SK-N-SH treated with all-trans-retinoic acid at 6 μM for 48 hours (cell line): ENCODE data around the gene BABAM1.
A peak's percentile ranks its signal among the peaks of the same experiment; 100 is the strongest.

Experiments used
- ATAC-seq: fragments of 200-7000 bp; cut with Tn5 transposase; 3 replicates; pipeline ENCODE4 v1.9.1; 2020; ENCODE audit warnings: mild to moderate bottlenecking, moderate library complexity
- CSDC2 ChIP-seq: fragments of 250-450 bp; sonication (Bioruptor Pico); IDR thresholded peaks from 2 replicates; pipeline ENCODE4 v1.5.0; 2020; ENCODE audit warnings: mild to moderate bottlenecking, moderate library complexity
- CSRNP3 ChIP-seq: fragments of 250-450 bp; sonication (Bioruptor Pico); IDR thresholded peaks from 2 replicates; pipeline ENCODE4 v1.5.1; 2021; ENCODE audit warnings: mild to moderate bottlenecking, moderate library complexity
- GLIS3 ChIP-seq: fragments of 250-450 bp; sonication (Bioruptor Pico); IDR thresholded peaks from 2 replicates; pipeline ENCODE4 v1.5.0; 2020; ENCODE audit warnings: mild to moderate bottlenecking, moderate library complexity
- ISL1 ChIP-seq: fragments of 250-450 bp; sonication (Bioruptor Pico); IDR thresholded peaks from 2 replicates; pipeline ENCODE4 v2.1.2; 2022; ENCODE audit warnings: mild to moderate bottlenecking, moderate library complexity
- OSR1 ChIP-seq: fragments of 250-450 bp; sonication (Bioruptor Pico); IDR thresholded peaks from 2 replicates; pipeline ENCODE4 v1.8.0; 2022; ENCODE audit warnings: moderate library complexity, mild to moderate bottlenecking, inconsistent platforms
- PATZ1 ChIP-seq: fragments of 250-450 bp; sonication (Bioruptor Pico); IDR thresholded peaks from 2 replicates; pipeline ENCODE4 v1.8.0; 2020; ENCODE audit warnings: mild to moderate bottlenecking, moderate library complexity, borderline replicate concordance
- PPARA ChIP-seq: fragments of 250-450 bp; sonication (Bioruptor Pico); IDR thresholded peaks from 2 replicates; pipeline ENCODE4 v1.5.0; 2020; ENCODE audit warnings: mild to moderate bottlenecking, borderline replicate concordance
- SNAI2 ChIP-seq: fragments of 250-450 bp; sonication (Bioruptor Pico); IDR thresholded peaks from 2 replicates; pipeline ENCODE4 v1.5.0; 2020; ENCODE audit warnings: mild to moderate bottlenecking, moderate library complexity
- TOX ChIP-seq: fragments of 250-450 bp; sonication (Bioruptor Pico); IDR thresholded peaks from 2 replicates; pipeline ENCODE4 v1.8.0; 2021; ENCODE audit warnings: mild to moderate bottlenecking, moderate library complexity, borderline replicate concordance
- TSHZ2 ChIP-seq: fragments of 250-450 bp; sonication (Bioruptor Pico); IDR thresholded peaks from 2 replicates; pipeline ENCODE4 v1.5.0; 2020; ENCODE audit warnings: mild to moderate bottlenecking, moderate library complexity
- ZFP3 ChIP-seq: fragments of 250-450 bp; sonication (Bioruptor Pico); IDR thresholded peaks from 2 replicates; pipeline ENCODE4 v1.5.0; 2020; ENCODE audit warnings: mild to moderate bottlenecking, moderate library complexity
- ZFP30 ChIP-seq: fragments of 450-650 bp; formaldehyde crosslinking; IDR thresholded peaks from 2 replicates; pipeline ENCODE4 v1.5.0; 2022; ENCODE audit warnings: mild to moderate bottlenecking, moderate library complexity
- ZNF565 ChIP-seq: fragments of 450-650 bp; formaldehyde crosslinking; conservative IDR thresholded peaks from 2 replicates; pipeline ENCODE4 v1.5.0; 2020; ENCODE audit warnings: low read depth, mild to moderate bottlenecking, moderate library complexity
- ZNF70 ChIP-seq: fragments of 450-650 bp; formaldehyde crosslinking; IDR thresholded peaks from 2 replicates; pipeline ENCODE4 v1.5.0; 2020; ENCODE audit warnings: mild to moderate bottlenecking, moderate library complexity
- ZNF8 ChIP-seq: fragments of 450-650 bp; formaldehyde crosslinking; IDR thresholded peaks from 2 replicates; pipeline ENCODE4 v1.5.0; 2020; ENCODE audit warnings: mild to moderate bottlenecking, moderate library complexity
- TF ChIP-seq, protein P1 (sequence below): fragments of 250-450 bp; sonication (Bioruptor Pico); IDR thresholded peaks from 2 replicates; pipeline ENCODE4 v1.8.0; 2021; ENCODE audit warnings: low read depth, mild to moderate bottlenecking, moderate library complexity, borderline replicate concordance
- TF ChIP-seq, protein P2 (sequence below): fragments of 250-450 bp; sonication (Bioruptor Pico); IDR thresholded peaks from 2 replicates; pipeline ENCODE4 v1.5.1; 2020; ENCODE audit warnings: low read depth, mild to moderate bottlenecking, moderate library complexity

BABAM1 gene

DNA sequence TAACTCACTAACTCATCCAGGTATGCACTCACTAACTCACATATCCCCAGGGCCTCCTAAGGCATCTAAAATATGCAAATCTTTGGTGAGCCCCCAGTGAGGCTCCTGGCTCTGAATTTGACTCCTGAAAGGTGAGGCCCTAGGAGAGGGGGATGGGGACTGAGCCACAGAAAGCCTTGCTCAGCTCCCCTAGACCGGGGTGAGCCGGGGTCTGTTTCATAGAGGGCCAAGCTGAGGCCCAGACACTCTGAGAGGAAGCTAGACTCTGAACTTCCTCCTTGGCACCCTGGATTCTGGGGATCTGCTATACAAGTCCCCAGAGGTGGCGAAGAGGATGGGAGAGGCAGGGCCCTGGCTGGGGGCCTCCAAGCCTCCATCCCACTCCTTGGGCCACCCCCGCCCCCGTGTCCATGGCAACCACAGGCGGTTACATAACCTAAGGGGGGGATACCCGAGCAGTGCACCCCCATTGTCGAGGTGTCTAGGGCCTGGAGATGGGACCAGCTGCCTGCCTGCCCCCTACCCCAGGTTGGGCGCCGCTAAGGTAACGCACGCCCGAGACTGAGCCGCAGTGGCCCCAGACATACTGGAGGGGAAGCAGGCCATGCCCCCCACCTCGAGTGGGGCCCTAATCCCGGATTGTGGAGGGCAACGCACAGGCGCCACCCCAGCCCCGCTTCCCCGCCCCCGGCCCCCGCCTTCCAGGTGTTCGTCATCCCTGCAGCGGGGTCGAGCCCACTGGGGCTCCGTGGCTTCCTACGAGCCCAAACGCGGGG lies 35.3 kb downstream of the BABAM1 start (continued):
- no peak for TF ChIP-seq ZFP3
- TF ChIP-seq PPARA (CRISPR knock-in tag) = no peak
- no peak for TF ChIP-seq CSRNP3 (CRISPR knock-in tag)
- no peak for TF ChIP-seq ZNF8 (CRISPR knock-in tag)

DNA sequence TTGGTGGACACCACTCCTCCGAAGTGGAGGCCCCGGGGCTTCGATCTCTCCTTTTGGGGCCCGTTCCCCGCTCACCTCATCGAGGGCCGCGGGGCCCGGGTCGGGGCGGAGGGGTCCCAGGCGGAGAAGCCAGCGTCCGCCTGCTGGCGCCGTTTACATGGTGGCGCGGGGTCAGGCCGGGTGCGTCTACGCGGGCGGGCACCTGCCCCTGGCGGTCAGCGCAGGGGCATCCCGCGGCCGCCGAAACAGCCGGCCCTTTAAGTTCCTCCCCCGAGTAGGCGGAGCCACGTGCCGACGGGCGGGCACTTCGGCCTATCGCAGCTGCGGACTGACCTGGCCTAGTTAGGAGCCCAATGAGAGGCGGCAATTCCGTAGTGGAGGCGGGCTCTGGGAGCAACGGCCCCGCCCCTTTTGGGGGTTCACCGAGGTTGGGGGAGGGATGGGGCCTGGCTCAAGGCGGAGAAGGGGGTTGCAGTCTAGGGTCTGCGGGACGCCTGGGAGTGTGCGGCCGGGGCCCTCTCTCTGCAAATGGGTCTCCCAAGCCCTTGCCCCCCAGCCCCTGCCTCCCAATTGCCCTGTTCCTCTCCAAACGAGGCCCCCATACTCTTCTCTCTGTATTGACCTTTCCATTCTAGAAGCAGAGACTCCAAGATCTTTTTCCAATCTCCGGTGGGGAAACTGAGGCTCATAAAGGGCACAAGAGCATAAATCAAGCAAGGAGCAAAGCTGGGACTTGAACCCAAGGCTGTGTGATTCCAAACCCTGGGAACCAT lies 36.1 kb downstream of the BABAM1 start, which contains the start of gene ABHD8:
TSS of gene ABHD8 (minus strand) at position 259 of the 773 bp plus-strand sequence. CDS start 1,809 bp downstream, outside the sequence.
- ATAC-seq = peak; percentile 86
- TF ChIP-seq ZFP3 = peak; percentile 99
- TF ChIP-seq TSHZ2 (CRISPR knock-in tag) = no peak
- TF ChIP-seq ZNF70 = 0 out of 2 replicates have a peak, but pooled peaks have one; percentile 26

DNA sequence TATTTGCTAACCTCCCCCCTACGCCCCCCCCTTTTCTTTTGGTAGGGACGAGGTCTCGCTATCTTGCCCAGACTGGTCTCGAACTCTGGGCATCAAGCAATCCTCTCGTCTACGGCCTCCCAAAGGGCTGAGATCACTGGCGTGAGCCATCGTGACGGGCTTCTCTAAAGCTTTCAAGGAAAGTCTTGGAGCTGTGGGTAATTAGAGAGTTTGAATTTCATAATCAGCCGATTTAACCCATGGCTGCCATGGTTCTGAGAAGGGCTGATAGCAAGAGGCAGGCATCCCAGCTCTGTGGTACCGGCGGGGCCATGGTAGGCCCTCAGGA lies 36.7 kb downstream of the BABAM1 start:
- TF ChIP-seq TOX (CRISPR knock-in tag) = no peak
- TF ChIP-seq, protein P1, sequence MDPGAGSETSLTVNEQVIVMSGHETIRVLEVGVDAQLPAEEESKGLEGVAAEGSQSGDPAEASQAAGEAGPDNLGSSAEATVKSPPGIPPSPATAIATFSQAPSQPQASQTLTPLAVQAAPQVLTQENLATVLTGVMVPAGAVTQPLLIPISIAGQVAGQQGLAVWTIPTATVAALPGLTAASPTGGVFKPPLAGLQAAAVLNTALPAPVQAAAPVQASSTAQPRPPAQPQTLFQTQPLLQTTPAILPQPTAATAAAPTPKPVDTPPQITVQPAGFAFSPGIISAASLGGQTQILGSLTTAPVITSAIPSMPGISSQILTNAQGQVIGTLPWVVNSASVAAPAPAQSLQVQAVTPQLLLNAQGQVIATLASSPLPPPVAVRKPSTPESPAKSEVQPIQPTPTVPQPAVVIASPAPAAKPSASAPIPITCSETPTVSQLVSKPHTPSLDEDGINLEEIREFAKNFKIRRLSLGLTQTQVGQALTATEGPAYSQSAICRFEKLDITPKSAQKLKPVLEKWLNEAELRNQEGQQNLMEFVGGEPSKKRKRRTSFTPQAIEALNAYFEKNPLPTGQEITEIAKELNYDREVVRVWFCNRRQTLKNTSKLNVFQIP (CRISPR knock-in tag) = no peak
- TF ChIP-seq ZNF70 = no peak
- TF ChIP-seq ISL1 (CRISPR knock-in tag) = no peak
- TF ChIP-seq PATZ1 (CRISPR knock-in tag) = no peak
- TF ChIP-seq ZFP3 = no peak
- no peak for TF ChIP-seq CSRNP3 (CRISPR knock-in tag)
- no peak for TF ChIP-seq SNAI2 (CRISPR knock-in tag)
- no peak for TF ChIP-seq OSR1
- TF ChIP-seq, protein P2, sequence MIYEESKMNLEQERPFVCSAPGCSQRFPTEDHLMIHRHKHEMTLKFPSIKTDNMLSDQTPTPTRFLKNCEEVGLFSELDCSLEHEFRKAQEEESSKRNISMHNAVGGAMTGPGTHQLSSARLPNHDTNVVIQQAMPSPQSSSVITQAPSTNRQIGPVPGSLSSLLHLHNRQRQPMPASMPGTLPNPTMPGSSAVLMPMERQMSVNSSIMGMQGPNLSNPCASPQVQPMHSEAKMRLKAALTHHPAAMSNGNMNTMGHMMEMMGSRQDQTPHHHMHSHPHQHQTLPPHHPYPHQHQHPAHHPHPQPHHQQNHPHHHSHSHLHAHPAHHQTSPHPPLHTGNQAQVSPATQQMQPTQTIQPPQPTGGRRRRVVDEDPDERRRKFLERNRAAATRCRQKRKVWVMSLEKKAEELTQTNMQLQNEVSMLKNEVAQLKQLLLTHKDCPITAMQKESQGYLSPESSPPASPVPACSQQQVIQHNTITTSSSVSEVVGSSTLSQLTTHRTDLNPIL (CRISPR knock-in tag) = no peak
- no peak for TF ChIP-seq ZFP30
- TF ChIP-seq CSDC2 (CRISPR knock-in tag) = no peak
- TF ChIP-seq GLIS3 = no peak
- TF ChIP-seq ZNF565 (CRISPR knock-in tag) = no peak
- no peak for ATAC-seq
